B cell (primary cell): Measurements from ENCODE around the gene CTRB2.

Experiments
- EZH2 ChIP-seq: IDR thresholded peaks from 2 replicates; pipeline ENCODE4 v1.6.1; 2012; ENCODE audit warnings: borderline replicate concordance, low read depth, mild to moderate bottlenecking, moderate library complexity, low read length; ENCODE audit not compliant: insufficient read depth, poor library complexity, severe bottlenecking
- TF ChIP-seq, protein P1 (sequence below): fragments of 200-600 bp; IDR thresholded peaks from one replicate; pipeline ENCODE4 v1.8.0; 2022; ENCODE audit warnings: antibody characterized with exemption, mild to moderate bottlenecking

GRCh38 chr16:75244225-75244809 is 37.4 kb upstream of the CTRB2 start:
- no peak for TF ChIP-seq EZH2
- TF ChIP-seq, protein P1, sequence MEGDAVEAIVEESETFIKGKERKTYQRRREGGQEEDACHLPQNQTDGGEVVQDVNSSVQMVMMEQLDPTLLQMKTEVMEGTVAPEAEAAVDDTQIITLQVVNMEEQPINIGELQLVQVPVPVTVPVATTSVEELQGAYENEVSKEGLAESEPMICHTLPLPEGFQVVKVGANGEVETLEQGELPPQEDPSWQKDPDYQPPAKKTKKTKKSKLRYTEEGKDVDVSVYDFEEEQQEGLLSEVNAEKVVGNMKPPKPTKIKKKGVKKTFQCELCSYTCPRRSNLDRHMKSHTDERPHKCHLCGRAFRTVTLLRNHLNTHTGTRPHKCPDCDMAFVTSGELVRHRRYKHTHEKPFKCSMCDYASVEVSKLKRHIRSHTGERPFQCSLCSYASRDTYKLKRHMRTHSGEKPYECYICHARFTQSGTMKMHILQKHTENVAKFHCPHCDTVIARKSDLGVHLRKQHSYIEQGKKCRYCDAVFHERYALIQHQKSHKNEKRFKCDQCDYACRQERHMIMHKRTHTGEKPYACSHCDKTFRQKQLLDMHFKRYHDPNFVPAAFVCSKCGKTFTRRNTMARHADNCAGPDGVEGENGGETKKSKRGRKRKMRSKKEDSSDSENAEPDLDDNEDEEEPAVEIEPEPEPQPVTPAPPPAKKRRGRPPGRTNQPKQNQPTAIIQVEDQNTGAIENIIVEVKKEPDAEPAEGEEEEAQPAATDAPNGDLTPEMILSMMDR, result no peak
